Endothelial cell of umbilical vein (primary cell): Measurements from ENCODE around the gene RSPO1. TPM values are rescaled to one million over a fixed set of nuclear protein-coding genes. Genes with fewer than 3 reads are reported as not detected.

Experiments used
- BruUV-seq: library from RNA; stranded (reverse); fragments of 400-500 nt; replicated peaks from 2 replicates; lab custom pipeline; 2021; lab: Mats Ljungman, UMichigan
- CTCF ChIA-PET: fragments of 300-600, 350-600 bp; sonication (Branson Sonifier 250); formaldehyde crosslinking; loops from one replicate; lab custom pipeline; 2021; ENCODE audit warnings: antibody characterized with exemption, inconsistent platforms; lab: Charles Lee
- POLR2A ChIA-PET: fragments of 300-600, 350-600 bp; sonication (Branson Sonifier 250); formaldehyde crosslinking; loops from one replicate; lab custom pipeline; 2021; ENCODE audit warnings: antibody characterized with exemption, inconsistent platforms; lab: Charles Lee
- DNase-seq: peaks from one replicate; pipeline ENCODE4 v3.0.0-alpha.2; 2011; ENCODE audit warnings: low read depth, low spot score
- FAIRE-seq: peaks from 2 replicates; lab custom pipeline; 2011; peaks lifted over from hg19 to GRCh38; lab: Jason Lieb, UNC
- H2AFZ ChIP-seq: 2 replicates; pipeline ENCODE4 v1.6.0; 2012; ENCODE audit warnings: low read depth, low read length, control low read depth, inconsistent platforms
- H3K27ac ChIP-seq: 2 replicates; pipeline ENCODE4 v1.5.1; 2011; ENCODE audit warnings: low read depth, mild to moderate bottlenecking, control low read depth, low read length, moderate library complexity; ENCODE audit not compliant: insufficient read depth
- H3K27me3 ChIP-seq, 2 experiments: 2 replicates each; pipeline versions ENCODE4 v1.6.0 to v1.6.1; 2011; ENCODE audit warnings: low read length in 2 of 2, mixed read lengths in 1 of 2; ENCODE audit not compliant: control insufficient read depth in 2 of 2, insufficient read depth in 2 of 2
- H3K36me3 ChIP-seq, 2 experiments: 2 replicates in 1 of 2; 3 replicates in 1 of 2; pipeline ENCODE4 v1.5.1; 2011; ENCODE audit warnings: low read length in 2 of 2, mild to moderate bottlenecking in 1 of 2, moderate library complexity in 1 of 2; ENCODE audit not compliant: control insufficient read depth in 2 of 2, insufficient read depth in 2 of 2; ENCODE audit errors: extremely low read depth in 1 of 2
- H3K4me1 ChIP-seq: 3 replicates; pipeline ENCODE4 v1.5.1; 2011; ENCODE audit warnings: mild to moderate bottlenecking, low read length; ENCODE audit not compliant: control insufficient read depth, insufficient read depth; ENCODE audit errors: extremely low read depth
- H3K4me2 ChIP-seq: 2 replicates; pipeline ENCODE4 v1.6.1; 2011; ENCODE audit warnings: low read length, control low read depth, mixed read lengths; ENCODE audit not compliant: insufficient read depth
- H3K4me3 ChIP-seq, 3 experiments: fragments of 200-600 bp in 1 of 3; sonication (generic), shearing (Covaris generic) in 1 of 3; replicated peaks in 1 of 3; 2 replicates each; pipeline ENCODE4 v1.5.1; 2011 to 2016; ENCODE audit warnings: control low read depth in 3 of 3, low read length in 3 of 3, mild to moderate bottlenecking in 2 of 3, inconsistent platforms in 1 of 3, low read depth in 1 of 3, moderate library complexity in 1 of 3; ENCODE audit not compliant: insufficient read depth in 1 of 3
- H3K79me2 ChIP-seq: 2 replicates; pipeline ENCODE4 v1.6.0; 2012; ENCODE audit warnings: low read length, inconsistent platforms; ENCODE audit not compliant: control insufficient read depth, insufficient read depth
- H3K9ac ChIP-seq: replicated peaks from 2 replicates; pipeline ENCODE3; 2011; ENCODE audit warnings: low read length, control low read depth; ENCODE audit not compliant: insufficient read depth; ENCODE audit errors: extremely low read depth
- H3K9me1 ChIP-seq: replicated peaks from 3 replicates; pipeline ENCODE4 v1.6.0; 2011; ENCODE audit warnings: mild to moderate bottlenecking, low read length; ENCODE audit not compliant: control insufficient read depth, insufficient read depth; ENCODE audit errors: extremely low read depth
- H3K9me3 ChIP-seq: replicated peaks from 2 replicates; pipeline ENCODE4 v1.5.1; 2012; ENCODE audit warnings: low read length, inconsistent platforms; ENCODE audit not compliant: control insufficient read depth, insufficient read depth
- H4K20me1 ChIP-seq: replicated peaks from 2 replicates; pipeline ENCODE3; 2011; ENCODE audit warnings: mild to moderate bottlenecking, low read length; ENCODE audit not compliant: control insufficient read depth, insufficient read depth; ENCODE audit errors: extremely low read depth
- CTCF ChIP-seq, 2 donors: IDR thresholded peaks; 1 replicate in 1 of 2; 2 replicates in 1 of 2; pipeline ENCODE4 v1.5.1; 2011; ENCODE audit warnings: low read length in 2 of 2, mild to moderate bottlenecking in 2 of 2, moderate library complexity in 2 of 2, control low read depth in 1 of 2, inconsistent platforms in 1 of 2, low read depth in 1 of 2; ENCODE audit not compliant: insufficient read depth in 1 of 2; ENCODE audit errors: extremely low read depth in 1 of 2
- GATA2 ChIP-seq: IDR thresholded peaks from 2 replicates; pipeline ENCODE4 v1.7.0; 2011; ENCODE audit warnings: low read depth, mild to moderate bottlenecking, moderate library complexity, mixed read lengths, low read length; ENCODE audit not compliant: insufficient read length, insufficient read depth
- JUN ChIP-seq: IDR thresholded peaks from 2 replicates; pipeline ENCODE4 v1.6.1; 2011; ENCODE audit warnings: borderline replicate concordance, low read depth; ENCODE audit not compliant: insufficient read length, insufficient read depth
- MAX ChIP-seq: IDR thresholded peaks from 2 replicates; pipeline ENCODE4 v1.6.1; 2011; ENCODE audit not compliant: insufficient read depth, insufficient read length
- MYC ChIP-seq: IDR thresholded peaks from one replicate; pipeline ENCODE4 v1.6.1; 2011; ENCODE audit warnings: mild to moderate bottlenecking, low read depth, low read length
- POLR2A ChIP-seq: IDR thresholded peaks from 2 replicates; pipeline ENCODE4 v1.6.1; 2012; ENCODE audit warnings: low read depth, mild to moderate bottlenecking, control low read depth, low read length
- POLR2AphosphoS5 ChIP-seq: IDR thresholded peaks from 2 replicates; pipeline ENCODE4 v1.6.1; 2012; ENCODE audit warnings: low read depth, mild to moderate bottlenecking, control low read depth, low read length, moderate library complexity; ENCODE audit not compliant: insufficient read depth
- dilution Hi-C: fragments of 300-500 bp; cut with MboI; formaldehyde crosslinking; loops from one replicate; pipeline ENCODE4 v1.15.0; 2019; ENCODE audit warnings: low sequenced_read_pairs; ENCODE audit not compliant: extremely low pct_ligation_motif_present
- intact Hi-C: fragments of 100-400 bp; cut with micrococcal nuclease; formaldehyde crosslinking; loops from one replicate; pipeline ENCODE4 v1.10.0; 2022
- polyA plus RNA-seq, 4 experiments: library from polyadenylated mRNA; depleted of rRNA in 3 of 4; stranded (reverse) in 3 of 4; unstranded in 1 of 4; fragments of >200 nt; gene quantifications; 2 replicates each; pipeline versions ENCODE4 v1.2.1 to v1.2.3, GENCODE V29; 2011 to 2012; ENCODE audit warnings: missing spikeins in 1 of 4
- total RNA-seq: library from RNA; stranded (reverse); gene quantifications from 2 replicates; pipeline ENCODE4 v1.2.3, GENCODE V29; 2021

Gene RSPO1
- total and polyA plus RNA-seq, 2 donors (not counting 3 experiments of a cell fraction or from before 2014, with no cell fraction given) = not detected

GRCh38 chr1:37662031-37662755 is 27.5 kb upstream of the RSPO1 start:
- no peaks in the 10 kb centered on the region for H3K9me3 ChIP-seq
- dilution Hi-C loops = no loop called here
- ChIA-PET CTCF (no interaction called here), POLR2A (no interaction called here)
- intact Hi-C loops = no loop called here
- no peak overlapping the region for H3K9ac ChIP-seq
- TF ChIP-seq CTCF (IDR thresholded peaks at IDR 0.05; ENCODE audit: extremely low read depth in 1 of 2, insufficient read depth in 1 of 2, low read depth in 1 of 2, low read length in 2 of 2) (no peak), GATA2 (no peak)
- H3K36me3 ChIP-seq = no peaks in the 10 kb centered on the region
- DNase-seq (no peak), FAIRE-seq (no peak)
- no peaks in the 10 kb centered on the region for H4K20me1 ChIP-seq
- no peak overlapping the region for H3K4me3 ChIP-seq
- BruUV-seq = no TSS peak
- H2AFZ ChIP-seq = no peak overlapping the region
- no peak overlapping the region for H3K27ac ChIP-seq
- no peaks in the 10 kb centered on the region for H3K4me1 ChIP-seq
- H3K4me2 ChIP-seq = no peak overlapping the region
- no peaks in the 10 kb centered on the region for H3K79me2 ChIP-seq
- H3K27me3 ChIP-seq = peaks cover 0 to 6% of the 10 kb centered on the region in 2 experiments
- H3K9me1 ChIP-seq = no peaks in the 10 kb centered on the region

GRCh38 chr1:37661401-37661800 is 26.7 kb upstream of the RSPO1 start:
- Histone ChIP-seq H3K9me1 (no peaks in the 10 kb centered on the region), H3K4me1 (no peaks in the 10 kb centered on the region), H3K4me3 (no peak overlapping the region), H3K36me3 (no peaks in the 10 kb centered on the region), H4K20me1 (no peaks in the 10 kb centered on the region), H2AFZ (no peak overlapping the region), H3K9me3 (no peaks in the 10 kb centered on the region), H3K27ac (no peak overlapping the region), H3K9ac (no peak overlapping the region), H3K4me2 (no peak overlapping the region), H3K27me3 (peaks cover 0 to 6% of the 10 kb centered on the region in 2 experiments), H3K79me2 (no peaks in the 10 kb centered on the region)
- DNase-seq (no peak), FAIRE-seq (no peak)
- dilution Hi-C loops = no loop called here
- BruUV-seq = no TSS peak
- TF ChIP-seq MAX = no peak
- no peak for TF ChIP-seq JUN
- TF ChIP-seq MYC = no peak
- no peak for TF ChIP-seq POLR2AphosphoS5
- TF ChIP-seq POLR2A = no peak
- intact Hi-C loops = no loop called here
- ChIA-PET CTCF (no interaction called here), POLR2A (no interaction called here)
